HEK293 (cell line): Measurements from ENCODE around the gene FOXG1.

Source experiments
- GLIS2 ChIP-seq: fragments of 450-650 bp; formaldehyde crosslinking; IDR thresholded peaks from 2 replicates; pipeline ENCODE4 v1.5.1; 2016; ENCODE audit warnings: missing biosample characterization, missing genetic modification characterization
- KLF16 ChIP-seq: fragments of 450-650 bp; formaldehyde crosslinking; IDR thresholded peaks from 2 replicates; pipeline ENCODE4 v1.5.1; 2017; ENCODE audit warnings: missing biosample characterization, missing genetic modification characterization
- TCF7L2 ChIP-seq: IDR thresholded peaks from 2 replicates; pipeline ENCODE4 v1.6.1; 2011; ENCODE audit warnings: low read depth, mild to moderate bottlenecking, inconsistent platforms, low read length, moderate library complexity, borderline replicate concordance
- ZBTB21 ChIP-seq: fragments of 450-650 bp; formaldehyde crosslinking; IDR thresholded peaks from 2 replicates; pipeline ENCODE4 v1.5.1; 2017; ENCODE audit warnings: missing biosample characterization, missing genetic modification characterization
- ZNF10 ChIP-seq: fragments of 450-650 bp; formaldehyde crosslinking; IDR thresholded peaks from 2 replicates; pipeline ENCODE4 v1.5.1; 2017; ENCODE audit warnings: missing biosample characterization, missing genetic modification characterization
- ZNF121 ChIP-seq: fragments of 450-650 bp; formaldehyde crosslinking; IDR thresholded peaks from 2 replicates; pipeline ENCODE4 v1.5.1; 2016; ENCODE audit warnings: missing biosample characterization, missing genetic modification characterization
- ZNF274 ChIP-seq, 2 experiments: fragments of 200-500 bp in 1 of 2; fragments of 450-650 bp in 1 of 2; sonication (Bioruptor generic) in 1 of 2; formaldehyde crosslinking in 1 of 2; IDR thresholded peaks; 2 replicates each; pipeline versions ENCODE4 v1.5.1 to v1.6.1; 2014 to 2016; ENCODE audit warnings: borderline replicate concordance in 1 of 2, inconsistent platforms in 1 of 2, low read length in 1 of 2, missing biosample characterization in 1 of 2, missing genetic modification characterization in 1 of 2
- TF ChIP-seq, protein P1 (sequence below): fragments of 450-650 bp; formaldehyde crosslinking; IDR thresholded peaks from 2 replicates; pipeline ENCODE4 v1.5.1; 2016; ENCODE audit warnings: missing biosample characterization, missing genetic modification characterization
- TF ChIP-seq, protein P2 (sequence below): fragments of 450-650 bp; formaldehyde crosslinking; IDR thresholded peaks from 2 replicates; pipeline ENCODE4 v1.5.1; 2016; ENCODE audit warnings: missing biosample characterization, missing genetic modification characterization
- TF ChIP-seq, protein P3 (sequence below): fragments of 450-650 bp; formaldehyde crosslinking; IDR thresholded peaks from 2 replicates; pipeline ENCODE4 v1.5.1; 2017; ENCODE audit warnings: missing biosample characterization, missing genetic modification characterization
- TF ChIP-seq, protein P4 (sequence below): fragments of 450-650 bp; formaldehyde crosslinking; IDR thresholded peaks from 2 replicates; pipeline ENCODE4 v1.5.1; 2016; ENCODE audit warnings: missing biosample characterization, missing genetic modification characterization, low read depth

DNA sequence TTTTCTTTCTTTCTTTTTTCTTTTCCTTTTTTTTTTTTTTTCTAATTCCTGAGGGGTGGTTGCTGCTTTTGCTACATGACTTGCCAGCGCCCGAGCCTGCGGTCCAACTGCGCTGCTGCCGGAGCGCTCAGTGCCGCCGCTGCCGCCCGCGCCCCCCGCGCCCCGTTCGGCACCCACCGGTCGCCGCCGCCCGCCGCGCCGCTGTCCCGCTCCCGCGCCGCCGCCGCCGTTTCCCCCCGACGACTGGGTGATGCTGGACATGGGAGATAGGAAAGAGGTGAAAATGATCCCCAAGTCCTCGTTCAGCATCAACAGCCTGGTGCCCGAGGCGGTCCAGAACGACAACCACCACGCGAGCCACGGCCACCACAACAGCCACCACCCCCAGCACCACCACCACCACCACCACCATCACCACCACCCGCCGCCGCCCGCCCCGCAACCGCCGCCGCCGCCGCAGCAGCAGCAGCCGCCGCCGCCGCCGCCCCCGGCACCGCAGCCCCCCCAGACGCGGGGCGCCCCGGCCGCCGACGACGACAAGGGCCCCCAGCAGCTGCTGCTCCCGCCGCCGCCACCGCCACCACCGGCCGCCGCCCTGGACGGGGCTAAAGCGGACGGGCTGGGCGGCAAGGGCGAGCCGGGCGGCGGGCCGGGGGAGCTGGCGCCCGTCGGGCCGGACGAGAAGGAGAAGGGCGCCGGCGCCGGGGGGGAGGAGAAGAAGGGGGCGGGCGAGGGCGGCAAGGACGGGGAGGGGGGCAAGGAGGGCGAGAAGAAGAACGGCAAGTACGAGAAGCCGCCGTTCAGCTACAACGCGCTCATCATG lies 654 bp downstream of the FOXG1 start:
- no peak for TF ChIP-seq ZBTB21 (tag by site-specific recombination)
- TF ChIP-seq, protein P1, sequence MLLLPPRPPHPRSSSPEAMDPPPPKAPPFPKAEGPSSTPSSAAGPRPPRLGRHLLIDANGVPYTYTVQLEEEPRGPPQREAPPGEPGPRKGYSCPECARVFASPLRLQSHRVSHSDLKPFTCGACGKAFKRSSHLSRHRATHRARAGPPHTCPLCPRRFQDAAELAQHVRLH (tag by site-specific recombination) = no peak
- TF ChIP-seq ZNF274 (IDR thresholded peaks at IDR 0.05; ENCODE audit: low read length) = no peak
- TF ChIP-seq ZNF274 (tag by site-specific recombination; IDR thresholded peaks at IDR 0.05; ENCODE audit: borderline replicate concordance) = no peak
- TF ChIP-seq, protein P2, sequence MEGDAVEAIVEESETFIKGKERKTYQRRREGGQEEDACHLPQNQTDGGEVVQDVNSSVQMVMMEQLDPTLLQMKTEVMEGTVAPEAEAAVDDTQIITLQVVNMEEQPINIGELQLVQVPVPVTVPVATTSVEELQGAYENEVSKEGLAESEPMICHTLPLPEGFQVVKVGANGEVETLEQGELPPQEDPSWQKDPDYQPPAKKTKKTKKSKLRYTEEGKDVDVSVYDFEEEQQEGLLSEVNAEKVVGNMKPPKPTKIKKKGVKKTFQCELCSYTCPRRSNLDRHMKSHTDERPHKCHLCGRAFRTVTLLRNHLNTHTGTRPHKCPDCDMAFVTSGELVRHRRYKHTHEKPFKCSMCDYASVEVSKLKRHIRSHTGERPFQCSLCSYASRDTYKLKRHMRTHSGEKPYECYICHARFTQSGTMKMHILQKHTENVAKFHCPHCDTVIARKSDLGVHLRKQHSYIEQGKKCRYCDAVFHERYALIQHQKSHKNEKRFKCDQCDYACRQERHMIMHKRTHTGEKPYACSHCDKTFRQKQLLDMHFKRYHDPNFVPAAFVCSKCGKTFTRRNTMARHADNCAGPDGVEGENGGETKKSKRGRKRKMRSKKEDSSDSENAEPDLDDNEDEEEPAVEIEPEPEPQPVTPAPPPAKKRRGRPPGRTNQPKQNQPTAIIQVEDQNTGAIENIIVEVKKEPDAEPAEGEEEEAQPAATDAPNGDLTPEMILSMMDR (tag by site-specific recombination) = no peak
- TF ChIP-seq, protein P3, sequence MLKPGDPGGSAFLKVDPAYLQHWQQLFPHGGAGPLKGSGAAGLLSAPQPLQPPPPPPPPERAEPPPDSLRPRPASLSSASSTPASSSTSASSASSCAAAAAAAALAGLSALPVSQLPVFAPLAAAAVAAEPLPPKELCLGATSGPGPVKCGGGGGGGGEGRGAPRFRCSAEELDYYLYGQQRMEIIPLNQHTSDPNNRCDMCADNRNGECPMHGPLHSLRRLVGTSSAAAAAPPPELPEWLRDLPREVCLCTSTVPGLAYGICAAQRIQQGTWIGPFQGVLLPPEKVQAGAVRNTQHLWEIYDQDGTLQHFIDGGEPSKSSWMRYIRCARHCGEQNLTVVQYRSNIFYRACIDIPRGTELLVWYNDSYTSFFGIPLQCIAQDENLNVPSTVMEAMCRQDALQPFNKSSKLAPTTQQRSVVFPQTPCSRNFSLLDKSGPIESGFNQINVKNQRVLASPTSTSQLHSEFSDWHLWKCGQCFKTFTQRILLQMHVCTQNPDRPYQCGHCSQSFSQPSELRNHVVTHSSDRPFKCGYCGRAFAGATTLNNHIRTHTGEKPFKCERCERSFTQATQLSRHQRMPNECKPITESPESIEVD (tag by site-specific recombination) = no peak
- TF ChIP-seq TCF7L2 = no peak
- TF ChIP-seq ZNF121 (tag by site-specific recombination) = no peak
- TF ChIP-seq ZNF10 (tag by site-specific recombination) = no peak
- TF ChIP-seq KLF16 = no peak
- TF ChIP-seq, protein P4, sequence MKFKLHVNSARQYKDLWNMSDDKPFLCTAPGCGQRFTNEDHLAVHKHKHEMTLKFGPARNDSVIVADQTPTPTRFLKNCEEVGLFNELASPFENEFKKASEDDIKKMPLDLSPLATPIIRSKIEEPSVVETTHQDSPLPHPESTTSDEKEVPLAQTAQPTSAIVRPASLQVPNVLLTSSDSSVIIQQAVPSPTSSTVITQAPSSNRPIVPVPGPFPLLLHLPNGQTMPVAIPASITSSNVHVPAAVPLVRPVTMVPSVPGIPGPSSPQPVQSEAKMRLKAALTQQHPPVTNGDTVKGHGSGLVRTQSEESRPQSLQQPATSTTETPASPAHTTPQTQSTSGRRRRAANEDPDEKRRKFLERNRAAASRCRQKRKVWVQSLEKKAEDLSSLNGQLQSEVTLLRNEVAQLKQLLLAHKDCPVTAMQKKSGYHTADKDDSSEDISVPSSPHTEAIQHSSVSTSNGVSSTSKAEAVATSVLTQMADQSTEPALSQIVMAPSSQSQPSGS (tag by site-specific recombination) = no peak
- peak; percentile 37; the same call in 1 of the 2 replicates for TF ChIP-seq GLIS2 (tag by site-specific recombination)
